GM19035 (cell line): ENCODE measurements around the gene CD2AP.
"Not testable (repeated sequence)": the region's sequence is repeated elsewhere in the genome, so short reads cannot be mapped to it uniquely, and the experiment has no call there.

Experiments
- ATAC-seq: cut with Tn5 transposase; IDR thresholded peaks from one replicate; pipeline ENCODE4 v1.9.1; 2021; ENCODE audit not compliant: unreplicated experiment

Gene CD2AP

DNA sequence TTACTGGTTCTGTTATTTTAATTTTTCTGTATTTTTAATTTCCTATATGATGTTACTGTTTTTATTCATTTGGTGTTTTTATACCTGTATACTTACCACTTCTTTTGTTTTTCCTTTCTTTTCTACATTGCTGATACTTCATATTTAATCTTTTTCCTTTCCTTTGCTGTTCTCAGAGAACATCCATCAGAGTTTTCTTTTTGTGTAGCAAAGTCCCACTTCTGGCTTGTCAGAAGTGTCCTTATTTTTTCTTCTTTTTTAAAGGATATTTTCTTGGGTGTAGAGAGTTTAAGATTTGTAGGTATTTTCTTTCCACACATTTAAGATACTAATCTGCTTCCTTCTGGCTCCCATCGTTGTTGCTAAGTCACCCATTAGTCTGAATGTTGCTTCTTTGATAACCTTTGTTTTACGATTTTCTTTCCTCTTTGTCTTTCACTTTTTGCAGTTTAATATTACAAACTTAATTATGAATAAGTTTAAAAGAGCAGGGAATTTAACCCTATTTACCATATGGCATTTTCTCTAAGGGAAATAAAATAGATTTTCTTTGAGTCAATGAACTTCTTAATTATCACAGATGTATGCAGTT, 18.5 kb downstream of the CD2AP start:
- no peak for ATAC-seq

DNA sequence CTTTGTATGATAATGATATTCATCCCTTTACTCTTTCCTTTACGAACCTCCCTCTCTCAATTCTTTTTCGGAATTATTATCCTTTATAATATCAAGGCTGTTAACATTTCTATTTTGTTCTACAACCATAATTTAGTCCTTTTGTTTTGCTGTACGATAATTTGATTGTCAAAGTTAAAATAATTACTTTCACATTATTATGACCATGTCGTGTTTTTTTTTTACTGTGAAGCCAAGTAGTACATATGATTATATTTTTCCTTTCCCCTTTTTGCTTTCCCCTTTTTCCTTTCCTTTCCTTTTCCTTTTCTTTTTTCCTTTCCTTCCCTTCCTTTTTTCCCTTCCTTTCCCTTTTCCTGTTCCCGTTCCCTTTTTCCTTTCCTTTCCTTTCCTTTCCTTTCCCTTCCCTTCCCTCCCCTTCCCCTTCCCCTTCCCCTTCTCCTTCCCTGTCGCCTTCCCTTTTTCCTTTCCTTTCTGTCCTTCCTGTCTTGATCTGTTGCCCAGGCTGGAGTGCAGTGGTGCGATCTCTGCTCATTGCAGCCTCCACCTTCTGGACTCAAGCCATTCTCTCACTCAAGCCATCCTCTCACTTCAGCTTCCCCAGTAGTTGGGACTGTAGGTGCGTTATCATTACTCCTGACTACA, 19.5 kb downstream of the CD2AP start:
- no peak for ATAC-seq

DNA sequence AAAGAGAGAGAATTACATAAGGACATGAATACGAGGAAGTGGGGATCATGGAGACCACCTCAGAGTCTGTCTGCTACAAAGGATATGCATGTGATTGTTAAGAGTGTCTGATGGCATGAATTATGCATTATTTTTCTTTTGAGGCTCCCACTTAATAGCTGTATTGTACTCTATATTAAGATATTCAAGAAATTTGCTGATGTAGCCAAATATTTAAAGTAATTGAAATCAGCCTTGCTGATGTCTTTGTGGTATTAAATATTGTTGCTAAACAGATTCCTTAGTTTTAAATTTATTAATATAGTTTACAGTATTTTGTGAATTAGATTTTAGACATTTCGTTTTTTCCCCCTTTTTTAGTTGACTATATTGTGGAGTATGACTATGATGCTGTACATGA, 25.3 kb downstream of the CD2AP start:
- ATAC-seq: no peak

GRCh38 chr6:47509937-47510336, 32.3 kb downstream of the CD2AP start:
- no peak for ATAC-seq

DNA sequence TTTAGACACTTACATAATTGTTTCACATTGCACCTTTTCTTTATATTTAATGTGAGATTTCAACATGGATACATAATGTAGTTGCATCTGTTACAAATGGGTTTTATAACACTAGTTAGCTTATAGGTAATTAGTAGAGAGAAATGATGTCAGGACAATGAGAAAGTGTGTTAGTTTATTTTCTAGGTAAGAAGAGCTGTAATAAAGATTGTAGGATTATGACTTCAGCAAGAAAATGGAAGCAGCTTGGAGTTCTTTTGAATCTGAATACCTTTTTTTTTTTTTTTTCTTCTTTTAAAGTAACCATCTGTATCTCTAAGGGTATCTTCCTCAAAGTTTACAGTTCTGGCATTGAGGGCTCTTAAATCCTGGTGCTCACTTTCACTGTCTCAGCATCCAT, 35.3 kb downstream of the CD2AP start:
- no peak for ATAC-seq

DNA sequence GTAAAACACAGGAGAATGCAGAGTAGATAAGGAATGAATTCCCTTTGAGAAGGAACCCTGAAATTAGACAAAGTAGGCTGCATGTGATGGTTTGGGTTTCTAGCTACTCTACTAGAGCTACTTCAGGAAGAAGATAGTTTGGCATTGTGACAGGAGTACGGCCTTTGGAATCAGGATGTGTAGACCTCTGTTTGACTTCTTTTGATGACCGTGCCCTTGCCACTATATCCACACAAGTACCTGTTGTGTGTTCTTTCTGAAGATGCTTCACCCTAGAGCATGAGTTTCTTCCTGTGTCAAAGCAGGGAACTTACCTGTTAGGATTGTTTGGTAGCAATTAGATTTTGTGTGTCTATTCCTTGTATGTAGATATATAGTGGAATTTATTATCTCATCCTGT, 41.7 kb downstream of the CD2AP start:
- no peak for ATAC-seq

DNA sequence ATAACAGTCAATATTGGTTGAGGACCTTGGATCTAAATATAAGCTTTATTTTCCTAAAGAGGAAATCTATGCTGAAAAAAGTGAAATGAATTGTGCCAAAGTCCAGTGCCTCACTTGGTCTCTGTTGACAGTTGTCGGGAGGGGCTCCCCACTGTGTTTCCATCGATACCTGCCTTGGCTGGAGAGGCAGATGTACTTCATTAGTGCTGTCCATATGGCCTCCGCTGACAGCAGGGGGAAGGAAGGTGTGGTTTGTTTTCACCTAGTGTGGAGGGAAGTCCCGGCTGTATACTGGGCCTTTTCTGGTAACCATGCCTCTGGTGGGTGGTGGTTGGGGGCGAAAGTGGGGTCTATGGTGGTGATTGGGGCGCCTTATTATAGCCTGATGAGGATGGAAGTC, 42.7 kb downstream of the CD2AP start:
- ATAC-seq: no peak

GRCh38 chr6:47521961-47522360, 44.4 kb downstream of the CD2AP start:
- ATAC-seq: no peak

- ATAC-seq: no peak
Observed at GRCh38 chr6:47524136-47524845, 46.7 kb downstream of the CD2AP start.

DNA sequence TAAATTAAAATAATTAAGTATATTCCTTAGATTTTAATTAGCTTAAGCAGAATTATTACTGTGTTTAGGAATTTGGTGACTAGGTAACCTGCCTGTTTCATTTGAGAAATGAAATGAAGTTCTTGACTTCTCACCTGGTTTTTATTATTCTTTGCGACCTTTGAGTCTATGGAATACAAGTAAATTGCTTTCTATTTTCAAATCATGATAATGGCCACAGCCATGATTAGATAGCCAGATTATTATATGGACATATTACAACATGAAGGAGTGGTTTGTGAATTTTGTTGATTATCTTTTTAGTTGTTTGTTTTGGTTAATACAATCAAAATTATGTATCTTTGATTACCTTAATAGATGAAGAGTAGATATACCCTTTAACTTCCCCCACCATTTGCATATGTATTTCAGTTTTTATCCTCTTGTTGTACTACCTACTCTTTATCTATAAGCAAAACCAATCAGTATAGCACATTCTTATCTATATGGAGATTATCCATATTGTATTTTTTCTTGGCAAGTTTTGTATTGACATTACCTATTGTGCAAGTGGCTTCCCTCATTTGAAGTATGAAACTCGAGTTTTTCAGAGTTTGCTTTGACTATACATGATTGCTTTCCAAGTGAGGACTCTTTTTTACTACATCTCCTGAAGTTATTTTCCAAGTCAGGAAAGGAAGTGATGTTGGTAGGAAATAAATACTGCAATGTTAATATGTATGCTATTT, 47.9 kb downstream of the CD2AP start:
- no peak for ATAC-seq

GRCh38 chr6:47527274-47527673, 49.7 kb downstream of the CD2AP start:
- no peak for ATAC-seq

DNA sequence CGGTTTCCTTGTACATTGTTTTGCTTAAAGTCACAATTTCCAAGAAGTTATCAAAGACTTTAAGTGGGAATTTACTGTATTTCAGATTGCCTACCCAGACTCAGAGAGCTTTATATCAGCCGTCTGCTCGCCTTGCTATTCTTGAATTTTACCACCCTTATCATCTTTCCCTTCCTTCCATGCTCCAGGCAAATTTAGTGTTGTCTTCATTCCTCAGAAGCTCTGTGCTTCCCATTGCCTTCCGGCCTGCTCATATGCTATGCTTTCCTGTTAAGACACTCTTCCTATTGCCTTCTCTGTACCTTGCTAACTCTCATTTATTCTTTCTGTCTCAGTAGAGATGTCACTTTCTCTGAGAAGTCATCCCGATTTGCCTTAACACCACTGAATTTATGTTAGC, 52.1 kb downstream of the CD2AP start:
- ATAC-seq: no peak

DNA sequence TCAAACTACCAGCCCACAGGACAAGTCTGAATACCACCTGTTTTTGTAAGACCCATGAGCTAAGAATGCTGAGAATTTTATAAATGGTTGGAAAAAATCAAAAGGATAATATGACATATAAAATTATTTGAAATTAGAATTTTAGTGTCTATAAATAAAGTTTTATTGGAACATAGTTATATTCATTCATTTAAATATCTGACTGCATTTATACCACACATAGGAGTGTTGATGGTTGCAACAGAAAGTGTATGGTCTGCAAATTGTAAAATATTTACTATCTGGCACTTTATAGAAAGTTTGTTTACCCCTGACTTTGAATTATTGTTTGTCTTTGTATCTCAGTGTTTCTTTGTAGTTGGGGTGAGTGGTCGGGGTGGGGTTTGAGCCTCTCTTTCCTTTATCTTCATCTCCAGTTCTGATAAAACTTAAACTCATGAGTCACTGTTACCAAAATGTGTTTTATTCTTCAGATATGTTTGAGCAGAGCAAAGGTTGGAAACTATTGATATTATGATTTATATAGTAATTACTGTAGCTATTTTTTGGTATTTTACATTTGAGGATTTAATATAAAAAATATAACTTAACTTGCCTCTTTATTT, 55.5 kb downstream of the CD2AP start:
- ATAC-seq: no peak

DNA sequence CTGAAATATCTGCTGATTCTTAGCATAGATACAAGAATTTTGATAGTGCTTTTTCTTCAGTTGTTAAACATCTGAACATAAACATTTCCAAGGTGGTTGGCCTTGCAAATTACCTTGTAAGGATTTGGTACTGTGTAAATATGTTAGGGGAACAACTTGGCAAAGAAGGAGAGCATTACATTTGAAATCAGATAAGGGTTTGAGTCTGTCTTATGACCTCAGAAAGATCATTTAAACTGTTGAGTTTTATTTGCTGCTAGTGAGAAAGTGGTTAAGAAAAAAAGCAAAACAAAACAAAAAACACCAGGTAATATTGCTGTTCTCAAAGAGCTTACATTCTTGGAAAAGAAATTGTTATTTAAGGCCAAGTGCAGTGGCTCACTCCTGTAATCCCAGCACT, 56.5 kb downstream of the CD2AP start:
- no peak for ATAC-seq

DNA sequence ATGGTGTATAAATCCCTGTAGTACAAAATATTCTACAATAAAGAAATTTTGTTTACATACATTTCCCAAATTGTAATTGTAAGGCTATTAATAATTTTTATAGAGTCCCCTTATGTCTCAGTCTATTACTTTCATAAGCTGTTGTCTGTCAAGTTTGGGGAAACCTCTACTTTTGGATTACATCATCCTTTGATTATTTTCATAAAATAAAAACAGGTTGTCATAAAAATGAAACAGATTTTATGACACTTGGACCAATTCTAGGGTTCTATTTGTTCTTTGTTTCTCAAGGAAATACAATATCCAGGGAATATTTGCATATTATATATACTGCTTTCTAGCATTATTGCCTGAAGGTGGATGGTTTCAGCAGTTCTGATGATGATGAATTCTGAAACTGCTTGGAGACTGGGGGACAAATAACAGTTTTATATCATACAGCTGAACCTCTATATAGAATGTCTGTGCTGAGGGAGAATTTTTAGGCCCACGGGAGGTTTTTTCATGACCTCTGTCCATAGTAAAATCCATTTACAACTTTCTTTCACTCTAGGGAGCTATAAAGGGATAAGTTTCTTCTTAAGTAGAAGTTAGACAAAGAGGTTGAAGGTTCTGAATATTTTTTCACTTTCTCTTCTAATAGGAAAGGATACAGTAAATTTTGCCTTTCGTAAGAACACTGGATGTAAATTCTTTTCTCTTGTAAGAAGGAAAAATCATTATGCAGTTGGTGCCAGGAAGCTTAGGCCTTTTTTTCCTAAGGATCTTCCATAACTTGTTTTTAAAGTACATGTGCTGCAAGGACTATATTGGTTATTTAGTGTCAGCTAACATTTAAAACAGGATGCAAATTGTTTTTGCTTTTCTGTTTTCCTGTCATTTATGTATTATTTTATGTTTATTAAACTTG, 58.0 kb downstream of the CD2AP start:
- no peak for ATAC-seq

GRCh38 chr6:47536816-47537401, 59.3 kb downstream of the CD2AP start:
- ATAC-seq: no peak

GRCh38 chr6:47545223-47545622, 67.6 kb downstream of the CD2AP start:
- no peak for ATAC-seq

DNA sequence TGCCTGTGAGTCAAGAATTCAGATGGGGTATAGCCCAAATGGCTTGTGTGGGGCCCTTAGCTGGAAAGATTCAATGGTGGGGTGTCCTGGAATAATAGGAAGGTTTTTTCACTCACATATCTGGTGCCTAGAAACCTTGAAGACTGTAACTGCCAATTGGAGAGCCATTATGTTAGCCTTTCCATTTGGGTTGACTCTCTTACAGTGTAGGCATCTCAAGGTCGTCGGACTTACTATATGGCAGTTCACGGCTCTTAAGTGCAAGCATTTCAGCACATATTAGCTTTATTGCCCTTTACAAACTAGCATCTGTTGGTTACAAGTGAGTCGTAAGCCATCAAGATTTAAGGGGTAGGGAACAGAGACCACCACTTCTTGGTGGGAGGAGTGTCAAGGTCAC, 74.1 kb downstream of the CD2AP start:
- no peak for ATAC-seq

DNA sequence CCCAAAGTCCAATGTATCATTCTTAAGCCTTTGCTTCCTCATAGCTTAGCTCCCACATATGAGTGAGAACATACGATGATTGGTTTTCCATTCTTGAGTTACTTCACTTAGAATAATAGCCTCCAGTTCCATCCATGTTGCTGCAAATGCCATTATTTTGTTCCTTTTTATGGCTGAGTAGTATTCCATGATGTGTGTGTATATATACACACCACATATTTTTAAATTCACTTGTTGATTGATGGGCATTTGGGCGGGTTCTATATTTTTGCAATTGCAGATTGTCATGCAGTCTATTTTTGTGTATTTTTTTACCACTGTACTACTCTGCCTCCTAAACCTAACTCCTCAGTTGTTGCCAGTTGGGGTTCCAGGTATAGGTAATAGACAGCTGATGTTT, 74.7 kb downstream of the CD2AP start:
- ATAC-seq: no peak

- not testable (repeated sequence) for ATAC-seq
Observed at GRCh38 chr6:47553243-47553642, 75.7 kb downstream of the CD2AP start.
